NCI-H748 treated with DMSO at 0.1 percent for 48 hours (cell line): ENCODE results near the gene TIMM17B.

Experiments used
- DNase-seq: peaks from one replicate; lab custom pipeline; 2025; lab: John Stamatoyannopoulos, UW

TIMM17B gene

GRCh38 chrX:48918643-48919340 lies 21.2 kb upstream of the TIMM17B start, which contains the start of gene PIM2:
Gene PIM2, minus strand, starts transcription at chrX:48919024. Its CDS starts 190 bp downstream, at chrX:48918834.
- peak; percentile 91 for DNase-seq

- no peak for DNase-seq
Measured at GRCh38 chrX:48918301-48918642, 20.7 kb upstream of the TIMM17B start.

GRCh38 chrX:48917139-48918001 lies 19.8 kb upstream of the TIMM17B start:
- peak; percentile 91 for DNase-seq

- DNase-seq, result no peak
Measured at GRCh38 chrX:48914593-48915493, 17.3 kb upstream of the TIMM17B start.

- no peak for DNase-seq
Measured at GRCh38 chrX:48913605-48914366, 16.2 kb upstream of the TIMM17B start.

GRCh38 chrX:48911412-48912182 lies 14.0 kb upstream of the TIMM17B start, which contains the start of gene SLC35A2:
Gene SLC35A2, minus strand, starts transcription at chrX:48911646. Its CDS starts 10 bp downstream, at chrX:48911636.
- DNase-seq, result peak; percentile 76

- no peak for DNase-seq
Measured at GRCh38 chrX:48910926-48911411, 13.4 kb upstream of the TIMM17B start.

GRCh38 chrX:48909703-48910294 lies 12.2 kb upstream of the TIMM17B start:
- no peak for DNase-seq

- no peak for DNase-seq
Measured at GRCh38 chrX:48908600-48908999, 11.0 kb upstream of the TIMM17B start.

GRCh38 chrX:48905090-48905790 lies 7.7 kb upstream of the TIMM17B start:
- no peak for DNase-seq

- no peak for DNase-seq
Measured at GRCh38 chrX:48904626-48905025, 7.1 kb upstream of the TIMM17B start.

- no peak for DNase-seq
Measured at GRCh38 chrX:48904180-48904579, 6.6 kb upstream of the TIMM17B start.

GRCh38 chrX:48903290-48903689 lies 5.7 kb upstream of the TIMM17B start:
- DNase-seq, result no peak

- no peak for DNase-seq
Measured at GRCh38 chrX:48902776-48903175, 5.2 kb upstream of the TIMM17B start.

- DNase-seq, result no peak
Measured at GRCh38 chrX:48902135-48902534, 4.6 kb upstream of the TIMM17B start.

GRCh38 chrX:48901069-48901468 lies 3.5 kb upstream of the TIMM17B start:
- no peak for DNase-seq

- DNase-seq, result no peak
Measured at GRCh38 chrX:48899078-48899410, 1.5 kb upstream of the TIMM17B start.

- peak; percentile 36 for DNase-seq
Measured at GRCh38 chrX:48897157-48897624, 377 bp downstream of the TIMM17B start.

- no peak for DNase-seq
Measured at GRCh38 chrX:48896611-48897011, 957 bp downstream of the TIMM17B start.
